Parathyroid adenoma (tissue), 2 donors: ENCODE results near the gene TBCCD1.

Source experiments
- H2AFZ ChIP-seq: fragments of 300-600 bp; sonication (generic); one replicate; pipeline ENCODE4 v1.7.0; 2017; ENCODE audit warnings: antibody characterized with exemption, mild to moderate bottlenecking
- H3K27ac ChIP-seq: fragments of 300-600 bp; sonication (generic); one replicate; pipeline ENCODE4 v1.7.0; 2017
- H3K27me3 ChIP-seq: fragments of 300-600 bp; sonication (generic); one replicate; pipeline ENCODE4 v1.7.0; 2017; ENCODE audit warnings: low read length; ENCODE audit not compliant: control insufficient read depth, insufficient read depth
- H3K36me3 ChIP-seq: fragments of 300-600 bp; sonication (generic); one replicate; pipeline ENCODE4 v1.7.0; 2017; ENCODE audit warnings: low read length; ENCODE audit not compliant: control insufficient read depth, insufficient read depth
- H3K4me1 ChIP-seq: fragments of 300-600 bp; sonication (generic); one replicate; pipeline ENCODE4 v1.7.0; 2017; ENCODE audit warnings: control low read depth
- H3K4me2 ChIP-seq: fragments of 300-600 bp; sonication (generic); one replicate; pipeline ENCODE4 v1.7.0; 2017; ENCODE audit warnings: low read length
- H3K4me3 ChIP-seq: fragments of 300-600 bp; sonication (generic); one replicate; pipeline ENCODE4 v1.7.0; 2017; ENCODE audit warnings: low read depth, low read length
- H3K79me2 ChIP-seq: fragments of 300-600 bp; sonication (generic); one replicate; pipeline ENCODE4 v1.7.0; 2017; ENCODE audit warnings: control low read depth
- H3K9ac ChIP-seq: fragments of 300-600 bp; sonication (generic); one replicate; pipeline ENCODE4 v1.7.0; 2017; ENCODE audit warnings: mild to moderate bottlenecking
- H3K9me3 ChIP-seq: fragments of 300-600 bp; sonication (generic); one replicate; pipeline ENCODE4 v1.7.0; 2017; ENCODE audit warnings: low read length; ENCODE audit not compliant: control insufficient read depth
- TF ChIP-seq, protein P1 (sequence below): fragments of 300-600 bp; sonication (generic); IDR thresholded peaks from one replicate; pipeline ENCODE4 v1.7.0; 2017; ENCODE audit warnings: antibody characterized with exemption, mild to moderate bottlenecking
- donor health status: primary hyperparathyroidism.

Gene TBCCD1

GRCh38 chr3:186511245-186511644 lies 55.9 kb downstream of the TBCCD1 start:
- no peaks in the 10 kb centered on the region for H3K4me1 ChIP-seq
- H3K9me3 ChIP-seq, result no peaks in the 10 kb centered on the region
- H3K79me2 ChIP-seq, result no peaks in the 10 kb centered on the region
- TF ChIP-seq, protein P1, sequence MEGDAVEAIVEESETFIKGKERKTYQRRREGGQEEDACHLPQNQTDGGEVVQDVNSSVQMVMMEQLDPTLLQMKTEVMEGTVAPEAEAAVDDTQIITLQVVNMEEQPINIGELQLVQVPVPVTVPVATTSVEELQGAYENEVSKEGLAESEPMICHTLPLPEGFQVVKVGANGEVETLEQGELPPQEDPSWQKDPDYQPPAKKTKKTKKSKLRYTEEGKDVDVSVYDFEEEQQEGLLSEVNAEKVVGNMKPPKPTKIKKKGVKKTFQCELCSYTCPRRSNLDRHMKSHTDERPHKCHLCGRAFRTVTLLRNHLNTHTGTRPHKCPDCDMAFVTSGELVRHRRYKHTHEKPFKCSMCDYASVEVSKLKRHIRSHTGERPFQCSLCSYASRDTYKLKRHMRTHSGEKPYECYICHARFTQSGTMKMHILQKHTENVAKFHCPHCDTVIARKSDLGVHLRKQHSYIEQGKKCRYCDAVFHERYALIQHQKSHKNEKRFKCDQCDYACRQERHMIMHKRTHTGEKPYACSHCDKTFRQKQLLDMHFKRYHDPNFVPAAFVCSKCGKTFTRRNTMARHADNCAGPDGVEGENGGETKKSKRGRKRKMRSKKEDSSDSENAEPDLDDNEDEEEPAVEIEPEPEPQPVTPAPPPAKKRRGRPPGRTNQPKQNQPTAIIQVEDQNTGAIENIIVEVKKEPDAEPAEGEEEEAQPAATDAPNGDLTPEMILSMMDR, result no peak
- peaks cover 3% of the 10 kb centered on the region for H3K27me3 ChIP-seq
- H3K36me3 ChIP-seq, result no peaks in the 10 kb centered on the region
- no peak overlapping the region for H3K27ac ChIP-seq
- H3K9ac ChIP-seq, result no peak overlapping the region
- H3K4me2 ChIP-seq, result no peak overlapping the region
- H3K4me3 ChIP-seq, result no peak overlapping the region
- no peak overlapping the region for H2AFZ ChIP-seq

- H3K36me3 ChIP-seq, result no peaks in the 10 kb centered on the region
- TF ChIP-seq, protein P1, result no peak
- no peak overlapping the region for H2AFZ ChIP-seq
- no peaks in the 10 kb centered on the region for H3K79me2 ChIP-seq
- H3K4me2 ChIP-seq, result no peak overlapping the region
- H3K27me3 ChIP-seq, result peaks cover 3% of the 10 kb centered on the region
- H3K4me3 ChIP-seq, result no peak overlapping the region
- H3K9ac ChIP-seq, result no peak overlapping the region
- no peak overlapping the region for H3K27ac ChIP-seq
- no peaks in the 10 kb centered on the region for H3K4me1 ChIP-seq
- no peaks in the 10 kb centered on the region for H3K9me3 ChIP-seq
Measured at GRCh38 chr3:186510374-186511079, 56.6 kb downstream of the TBCCD1 start.

DNA sequence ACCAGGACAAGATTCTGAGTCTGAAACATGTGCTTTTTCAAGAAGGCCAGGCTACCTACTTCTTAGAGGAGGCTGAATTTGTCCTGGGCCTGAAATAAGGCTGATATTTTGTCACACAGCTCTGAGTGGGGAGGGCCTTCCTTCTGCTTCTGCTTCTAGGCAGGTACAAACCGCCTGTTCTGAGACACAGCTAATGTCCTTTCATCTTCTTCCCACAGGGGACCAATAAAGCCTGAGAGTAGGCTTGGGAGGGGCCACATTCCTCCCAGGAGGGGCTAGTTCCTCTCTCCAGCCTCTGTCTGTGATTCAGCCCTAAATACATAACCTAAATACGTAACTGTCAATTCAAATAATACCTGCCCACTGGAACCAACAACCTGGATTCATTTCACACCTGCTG lies 57.7 kb downstream of the TBCCD1 start:
- Histone ChIP-seq H3K9ac (no peak overlapping the region), H3K79me2 (no peaks in the 10 kb centered on the region), H3K4me3 (no peak overlapping the region), H3K4me2 (no peak overlapping the region), H2AFZ (no peak overlapping the region), H3K27ac (no peak overlapping the region), H3K9me3 (no peaks in the 10 kb centered on the region), H3K27me3 (peaks cover 3% of the 10 kb centered on the region), H3K36me3 (no peaks in the 10 kb centered on the region), H3K4me1 (no peaks in the 10 kb centered on the region)
- TF ChIP-seq, protein P1, result no peak

- Histone ChIP-seq H3K36me3 (no peaks in the 10 kb centered on the region), H3K9ac (no peak overlapping the region), H3K9me3 (no peaks in the 10 kb centered on the region), H3K27me3 (no peaks in the 10 kb centered on the region), H3K27ac (no peak overlapping the region), H2AFZ (no peak overlapping the region), H3K4me3 (no peak overlapping the region), H3K4me1 (no peaks in the 10 kb centered on the region), H3K79me2 (no peaks in the 10 kb centered on the region), H3K4me2 (no peak overlapping the region)
- TF ChIP-seq, protein P1, result no peak
Measured at GRCh38 chr3:186506857-186507256, 60.3 kb downstream of the TBCCD1 start.

DNA sequence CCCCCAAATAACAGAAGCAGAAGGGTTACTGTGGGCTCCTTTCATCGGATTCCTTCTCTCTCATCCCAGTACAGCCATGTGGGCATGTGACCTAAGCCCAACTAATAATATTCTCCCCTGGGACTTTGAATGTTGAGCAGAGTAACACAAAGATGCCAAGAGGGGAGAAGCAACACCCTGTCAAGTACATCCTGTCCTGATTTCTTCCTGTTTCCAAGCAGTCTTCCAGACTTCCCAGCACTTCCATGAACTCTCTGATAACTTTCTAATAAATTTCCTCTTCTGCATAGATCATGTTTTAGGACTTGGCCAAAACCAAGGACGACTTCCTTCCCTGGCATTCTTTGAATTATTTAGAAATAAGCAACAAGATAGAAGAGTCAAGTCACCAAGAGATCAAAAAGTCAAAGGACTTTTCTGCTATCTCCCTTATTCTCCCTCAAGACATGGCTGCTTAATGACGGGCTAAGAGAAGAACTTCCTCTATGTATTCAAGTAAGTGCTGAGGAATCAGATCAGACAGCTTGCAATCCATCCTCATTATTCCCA lies 60.9 kb downstream of the TBCCD1 start:
- no peaks in the 10 kb centered on the region for H3K27me3 ChIP-seq
- TF ChIP-seq, protein P1, result no peak
- no peak overlapping the region for H3K4me2 ChIP-seq
- H3K27ac ChIP-seq, result no peak overlapping the region
- no peaks in the 10 kb centered on the region for H3K36me3 ChIP-seq
- H3K79me2 ChIP-seq, result no peaks in the 10 kb centered on the region
- no peak overlapping the region for H3K9ac ChIP-seq
- H3K9me3 ChIP-seq, result no peaks in the 10 kb centered on the region
- no peak overlapping the region for H2AFZ ChIP-seq
- no peaks in the 10 kb centered on the region for H3K4me1 ChIP-seq
- no peak overlapping the region for H3K4me3 ChIP-seq
